HG02623 (cell line): ENCODE results near the gene PRDX2.

Experiments
- ATAC-seq: cut with Tn5 transposase; IDR thresholded peaks from one replicate; pipeline ENCODE4 v1.9.1; 2021; ENCODE audit warnings: moderate library complexity; ENCODE audit not compliant: unreplicated experiment

PRDX2 gene

GRCh38 chr19:12792853-12793289 is 8.7 kb downstream of the PRDX2 start:
- ATAC-seq, result no peak

GRCh38 chr19:12792051-12792852 is 9.3 kb downstream of the PRDX2 start:
- ATAC-seq, result no peak

- peak; percentile 31 for ATAC-seq
These were observed 10.1 kb downstream of the PRDX2 start, which contains the start of gene JUNB for GRCh38 chr19:12791345-12792050. TSS of gene JUNB (plus strand) at chr19:12791486. CDS start at chr19:12791772, 286 bp downstream.

- no peak for ATAC-seq
These were observed 10.8 kb downstream of the PRDX2 start for GRCh38 chr19:12790628-12791344.

- peak; percentile 31 for ATAC-seq
These were observed 11.5 kb downstream of the PRDX2 start for GRCh38 chr19:12789904-12790619.

GRCh38 chr19:12789098-12789903 is 12.3 kb downstream of the PRDX2 start:
- ATAC-seq, result no peak

GRCh38 chr19:12788682-12789097 is 12.9 kb downstream of the PRDX2 start:
- ATAC-seq, result no peak

GRCh38 chr19:12788042-12788681 is 13.4 kb downstream of the PRDX2 start:
- no peak for ATAC-seq

GRCh38 chr19:12787458-12787857 is 14.1 kb downstream of the PRDX2 start:
- ATAC-seq, result no peak

- no peak for ATAC-seq
These were observed 14.6 kb downstream of the PRDX2 start for GRCh38 chr19:12786952-12787351.

GRCh38 chr19:12786141-12786870 is 15.3 kb downstream of the PRDX2 start:
- no peak for ATAC-seq

GRCh38 chr19:12785431-12786031 is 16.1 kb downstream of the PRDX2 start:
- ATAC-seq, result no peak

GRCh38 chr19:12784871-12785430 is 16.6 kb downstream of the PRDX2 start:
- ATAC-seq, result no peak

GRCh38 chr19:12784394-12784870 is 17.2 kb downstream of the PRDX2 start:
- ATAC-seq, result no peak

- ATAC-seq, result no peak
These were observed 17.7 kb downstream of the PRDX2 start for GRCh38 chr19:12783849-12784393.

GRCh38 chr19:12783291-12783848 is 18.2 kb downstream of the PRDX2 start:
- no peak for ATAC-seq
